Caco-2 (cell line): ENCODE measurements around the gene KLK10. TPM values are rescaled to one million over a fixed set of nuclear protein-coding genes. Genes with fewer than 3 reads are reported as not detected.

Source experiments
- BruUV-seq: library from RNA; stranded (reverse); fragments of 400-500 nt; replicated peaks from 2 replicates; lab custom pipeline; 2021; lab: Mats Ljungman, UMichigan
- CTCF ChIA-PET: fragments of 300-600 bp; sonication (Branson Sonifier 250); formaldehyde crosslinking; loops from one replicate; lab custom pipeline; 2022; ENCODE audit warnings: antibody characterized with exemption; lab: Charles Lee
- POLR2A ChIA-PET: fragments of 300-600 bp; sonication (Branson Sonifier 250); formaldehyde crosslinking; loops from one replicate; lab custom pipeline; 2022; ENCODE audit warnings: antibody characterized with exemption; lab: Charles Lee
- DNase-seq, 2 experiments: peaks; one replicate each; pipeline versions ENCODE4 v3.0.0 to v3.0.0-alpha.2; 2020 to 2022
- H3K27me3 ChIP-seq: replicated peaks from 2 replicates; pipeline ENCODE4 v1.6.0; 2011; ENCODE audit warnings: low read length; ENCODE audit not compliant: control insufficient read depth, insufficient read depth
- H3K36me3 ChIP-seq: 2 replicates; pipeline ENCODE4 v1.5.1; 2011; ENCODE audit warnings: low read length; ENCODE audit not compliant: control insufficient read depth, insufficient read depth
- H3K4me1 ChIP-seq: fragments of 250-450 bp; sonication (Bioruptor Pico); 2 replicates; pipeline ENCODE4 v1.5.1; 2020; ENCODE audit warnings: mild to moderate bottlenecking
- H3K4me3 ChIP-seq: 2 replicates; pipeline ENCODE4 v1.5.1; 2011; ENCODE audit warnings: low read depth, mild to moderate bottlenecking, control low read depth, low read length
- H3K9me3 ChIP-seq: fragments of 250-450 bp; sonication (Bioruptor Pico); 2 replicates; pipeline ENCODE4 v1.5.1; 2020; ENCODE audit warnings: mild to moderate bottlenecking, moderate library complexity
- H3K27ac Mint-ChIP-seq: one replicate; pipeline ENCODE4 v1.8.0; 2022; ENCODE audit warnings: mixed read lengths; ENCODE audit not compliant: unreplicated experiment
- H3K27me3 Mint-ChIP-seq: one replicate; pipeline ENCODE4 v1.8.0; 2022; ENCODE audit warnings: mixed read lengths; ENCODE audit not compliant: insufficient read depth, unreplicated experiment
- H3K36me3 Mint-ChIP-seq: one replicate; pipeline ENCODE4 v1.8.0; 2022; ENCODE audit warnings: mild to moderate bottlenecking, mixed read lengths; ENCODE audit not compliant: insufficient read depth, unreplicated experiment
- H3K4me1 Mint-ChIP-seq: one replicate; pipeline ENCODE4 v1.8.0; 2022; ENCODE audit warnings: low read depth, mixed read lengths; ENCODE audit not compliant: unreplicated experiment
- H3K4me3 Mint-ChIP-seq: one replicate; pipeline ENCODE4 v1.8.0; 2022; ENCODE audit warnings: mild to moderate bottlenecking, moderate library complexity, mixed read lengths; ENCODE audit not compliant: unreplicated experiment
- H3K9me3 Mint-ChIP-seq: one replicate; pipeline ENCODE4 v1.8.0; 2022; ENCODE audit warnings: mixed read lengths; ENCODE audit not compliant: unreplicated experiment
- CTCF ChIP-seq, 2 experiments: fragments of 200-600 bp in 1 of 2; IDR thresholded peaks; 1 replicate in 1 of 2; 2 replicates in 1 of 2; pipeline versions ENCODE4 v1.5.1 to v1.8.0; 2011 to 2022; ENCODE audit warnings: antibody characterized with exemption in 1 of 2, control low read depth in 1 of 2, inconsistent platforms in 1 of 2, low read depth in 1 of 2, low read length in 1 of 2, mild to moderate bottlenecking in 1 of 2, moderate library complexity in 1 of 2; ENCODE audit not compliant: insufficient read depth in 1 of 2, severe bottlenecking in 1 of 2, unreplicated experiment in 1 of 2
- intact Hi-C: fragments of 100-400 bp; cut with micrococcal nuclease; formaldehyde crosslinking; loops from one replicate; pipeline ENCODE4 v1.10.0; 2022; ENCODE audit not compliant: unreplicated experiment
- total RNA-seq: library from RNA; stranded (reverse); gene quantifications from 2 replicates; pipeline ENCODE4 v1.2.3, GENCODE V29; 2022

The KLK10 gene
- total RNA-seq, 1 experiment from 2014 or later: not detected

- ChIA-PET CTCF (interaction anchor here (1.1 kb wide), 1 partner anchor 44 kb away, joined by 4 read pairs; no protein-coding TSS in a partner anchor), POLR2A (no interaction called here)
- peak within 1 kb of the TSS; percentile 54 for H3K4me3 Mint-ChIP-seq
- H3K27me3 ChIP-seq: no peaks in the 10 kb centered on the region
- H3K9me3 Mint-ChIP-seq: peaks cover 13% of the 10 kb centered on the region
- H3K4me1 ChIP-seq: no peaks in the 10 kb centered on the region
- peaks cover 14% of the 10 kb centered on the region for H3K27me3 Mint-ChIP-seq
- DNase-seq: no peak
- H3K4me1 Mint-ChIP-seq: no peaks in the 10 kb centered on the region
- no peak within 1 kb of the TSS for H3K27ac Mint-ChIP-seq
- no TSS peak for BruUV-seq
- no peak for TF ChIP-seq CTCF (IDR thresholded peaks at IDR 0.05; ENCODE audit: insufficient read depth in 1 of 2, low read depth in 1 of 2, low read length in 1 of 2, severe bottlenecking in 1 of 2, unreplicated experiment in 1 of 2)
- H3K36me3 ChIP-seq: no peaks in the 10 kb centered on the region
- H3K9me3 ChIP-seq: no peaks in the 10 kb centered on the region
- H3K4me3 ChIP-seq: 0 out of 2 replicates have a peak within 1 kb of the TSS, but pooled peaks have one; percentile 1
- intact Hi-C loops: no loop called here
- H3K36me3 Mint-ChIP-seq: no peaks in the 10 kb centered on the region
Measured at GRCh38 chr19:51064534-51065220, 45.2 kb upstream of the KLK10 start, which contains the start of gene KLK13. TSS of gene KLK13 (minus strand) at chr19:51065092. CDS start at chr19:51065067, 25 bp downstream.

- POLR2A ChIA-PET: no interaction called here
- Mint-ChIP-seq H3K27ac (no peak overlapping the region), H3K4me3 (no peak overlapping the region), H3K9me3 (peaks cover 13% of the 10 kb centered on the region), H3K36me3 (no peaks in the 10 kb centered on the region), H3K27me3 (peaks cover 17% of the 10 kb centered on the region), H3K4me1 (no peaks in the 10 kb centered on the region)
- intact Hi-C loops: no loop called here
- Histone ChIP-seq H3K36me3 (no peaks in the 10 kb centered on the region), H3K27me3 (no peaks in the 10 kb centered on the region), H3K4me3 (no peak overlapping the region), H3K4me1 (no peaks in the 10 kb centered on the region), H3K9me3 (no peaks in the 10 kb centered on the region)
- no peak for DNase-seq
- CTCF ChIA-PET: interaction anchor here (1.1 kb wide), 1 partner anchor 43 kb away, joined by 4 read pairs; no protein-coding TSS in a partner anchor
- TF ChIP-seq CTCF (IDR thresholded peaks at IDR 0.05; ENCODE audit: insufficient read depth in 1 of 2, low read depth in 1 of 2, low read length in 1 of 2, severe bottlenecking in 1 of 2, unreplicated experiment in 1 of 2): no peak
- BruUV-seq: no TSS peak
Measured at GRCh38 chr19:51063664-51064063, 44.2 kb upstream of the KLK10 start.

GRCh38 chr19:51060973-51061372 is 41.5 kb upstream of the KLK10 start:
- POLR2A ChIA-PET: no interaction called here
- CTCF ChIA-PET: no interaction called here
- Histone ChIP-seq H3K36me3 (no peaks in the 10 kb centered on the region), H3K4me3 (no peak overlapping the region), H3K27me3 (no peaks in the 10 kb centered on the region), H3K4me1 (no peaks in the 10 kb centered on the region), H3K9me3 (no peaks in the 10 kb centered on the region)
- Mint-ChIP-seq H3K4me3 (no peak overlapping the region), H3K27me3 (peaks cover 25% of the 10 kb centered on the region), H3K9me3 (peaks cover 13% of the 10 kb centered on the region), H3K27ac (no peak overlapping the region), H3K4me1 (no peaks in the 10 kb centered on the region), H3K36me3 (no peaks in the 10 kb centered on the region)
- intact Hi-C loops: no loop called here
- no TSS peak for BruUV-seq
- TF ChIP-seq CTCF (IDR thresholded peaks at IDR 0.05; ENCODE audit: insufficient read depth in 1 of 2, low read depth in 1 of 2, low read length in 1 of 2, severe bottlenecking in 1 of 2, unreplicated experiment in 1 of 2): no peak
- DNase-seq: no peak
